SH-SY5Y (cell line): ENCODE data around the gene DHRS7.

Source experiments
- GATA2 ChIP-seq: IDR thresholded peaks from 2 replicates; pipeline ENCODE4 v1.6.1; 2011; ENCODE audit warnings: mild to moderate bottlenecking, low read depth, low read length
- GATA3 ChIP-seq: IDR thresholded peaks from 2 replicates; pipeline ENCODE4 v1.6.1; 2011; ENCODE audit warnings: low read depth, mild to moderate bottlenecking, low read length, moderate library complexity

GRCh38 chr14:60195179-60195810, 30.1 kb upstream of the DHRS7 start:
- TF ChIP-seq GATA2: no peak
- no peak for TF ChIP-seq GATA3
